HUES6 (cell line): ENCODE results near the gene NCAPH2.
"Not testable (repeated sequence)": the region's sequence is repeated elsewhere in the genome, so short reads cannot be mapped to it uniquely, and the experiment has no call there.

Experiments used
- H3K27ac ChIP-seq: 2 replicates; pipeline ENCODE4 v1.7.0; 2013; ENCODE audit warnings: low read depth, mild to moderate bottlenecking, low read length, inconsistent platforms
- H3K27me3 ChIP-seq: 2 replicates; pipeline ENCODE4 v1.6.1; 2013; ENCODE audit warnings: low read length; ENCODE audit not compliant: control insufficient read depth, insufficient read depth
- H3K36me3 ChIP-seq: 2 replicates; pipeline ENCODE4 v1.6.1; 2013; ENCODE audit warnings: low read length; ENCODE audit not compliant: control insufficient read depth, insufficient read depth
- H3K4me1 ChIP-seq: 2 replicates; pipeline ENCODE4 v1.6.1; 2013; ENCODE audit warnings: low read length; ENCODE audit not compliant: control insufficient read depth, insufficient read depth
- H3K4me3 ChIP-seq: 2 replicates; pipeline ENCODE4 v1.5.1; 2013; ENCODE audit warnings: low read depth, low read length
- H3K9ac ChIP-seq: one replicate; pipeline ENCODE4 v1.6.1; 2013; ENCODE audit warnings: mild to moderate bottlenecking, low read length
- H3K9me3 ChIP-seq: 2 replicates; pipeline ENCODE4 v1.6.1; 2013; ENCODE audit warnings: low read depth, low read length; ENCODE audit not compliant: control insufficient read depth, insufficient read depth

Gene NCAPH2

DNA sequence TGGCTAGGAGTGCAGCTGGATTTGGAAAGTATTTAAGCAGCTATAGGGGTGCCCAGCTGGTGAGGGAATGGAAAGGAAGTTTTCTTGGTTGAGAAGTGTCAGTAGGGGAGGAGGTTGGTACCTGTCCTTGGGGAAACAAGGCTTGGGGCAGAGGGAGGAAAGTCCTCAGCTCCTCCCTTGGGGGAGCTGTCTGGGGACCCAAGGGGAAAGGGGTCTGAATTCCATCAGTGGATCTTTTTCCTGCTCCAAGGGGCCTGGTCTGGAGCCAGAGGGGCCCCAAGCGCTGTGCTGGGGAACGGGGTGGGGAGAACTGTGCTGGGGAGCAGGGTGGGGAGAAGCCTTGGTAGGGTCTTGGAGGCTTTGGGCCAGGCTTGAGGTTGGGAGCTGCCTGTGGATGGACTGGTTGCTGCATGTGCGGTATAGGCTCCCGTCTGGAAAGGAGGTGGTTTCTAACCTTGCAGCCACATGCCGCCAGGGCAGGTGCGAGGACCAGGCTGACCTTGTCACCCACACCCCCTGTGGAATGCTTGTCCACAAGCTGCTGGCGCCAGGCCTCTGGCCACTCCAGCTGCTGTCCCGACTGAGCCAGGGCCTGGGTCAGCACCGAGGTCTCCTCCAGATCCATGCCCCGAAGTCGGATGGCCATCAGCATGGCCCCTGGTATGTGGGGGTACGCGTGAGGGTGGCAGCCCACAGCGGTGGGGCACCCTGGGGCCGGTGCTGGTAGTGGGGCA is 20.8 kb downstream of the NCAPH2 start:
- H3K9ac ChIP-seq, result no peak overlapping the region
- H3K4me1 ChIP-seq, result peaks cover 12% of the 10 kb centered on the region
- H3K4me3 ChIP-seq, result no peak overlapping the region
- H3K9me3 ChIP-seq, result no peaks in the 10 kb centered on the region
- H3K27ac ChIP-seq, result no peak overlapping the region
- H3K27me3 ChIP-seq, result peaks cover 74% of the 10 kb centered on the region
- peaks cover under 1% of the 10 kb centered on the region; the same call in 1 of the 2 replicates for H3K36me3 ChIP-seq

DNA sequence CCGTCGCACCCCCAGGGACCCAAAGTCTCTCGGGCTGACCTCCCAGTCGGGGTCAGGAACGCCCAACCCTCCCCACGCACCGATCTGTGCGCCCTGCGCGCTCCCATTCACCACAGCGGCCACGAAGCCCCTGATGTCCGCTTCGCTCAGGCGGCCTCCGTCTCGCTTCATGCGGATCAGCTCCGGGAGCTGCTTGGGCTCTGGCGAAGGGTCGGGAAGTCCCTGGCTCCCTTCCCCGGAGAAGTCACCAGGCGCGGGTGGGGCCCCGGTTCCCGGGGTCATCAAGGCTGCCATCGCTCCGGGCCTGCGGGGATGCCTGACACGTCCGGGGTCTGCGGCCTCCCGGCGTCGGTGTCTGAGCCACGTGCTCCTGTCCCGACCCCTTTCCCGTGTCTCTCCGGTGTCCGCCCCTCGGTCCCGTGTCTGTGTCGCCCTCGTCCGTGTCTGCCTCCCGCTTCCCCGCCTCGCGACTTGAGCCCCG is 21.4 kb downstream of the NCAPH2 start:
- peaks cover 18% of the 10 kb centered on the region for H3K4me1 ChIP-seq
- peaks cover 77% of the 10 kb centered on the region for H3K27me3 ChIP-seq
- H3K9me3 ChIP-seq, result no peaks in the 10 kb centered on the region
- no peaks in the 10 kb centered on the region for H3K36me3 ChIP-seq
- H3K27ac ChIP-seq, result no peak overlapping the region
- no peak overlapping the region for H3K9ac ChIP-seq
- peak overlapping the region; percentile 75 for H3K4me3 ChIP-seq

DNA sequence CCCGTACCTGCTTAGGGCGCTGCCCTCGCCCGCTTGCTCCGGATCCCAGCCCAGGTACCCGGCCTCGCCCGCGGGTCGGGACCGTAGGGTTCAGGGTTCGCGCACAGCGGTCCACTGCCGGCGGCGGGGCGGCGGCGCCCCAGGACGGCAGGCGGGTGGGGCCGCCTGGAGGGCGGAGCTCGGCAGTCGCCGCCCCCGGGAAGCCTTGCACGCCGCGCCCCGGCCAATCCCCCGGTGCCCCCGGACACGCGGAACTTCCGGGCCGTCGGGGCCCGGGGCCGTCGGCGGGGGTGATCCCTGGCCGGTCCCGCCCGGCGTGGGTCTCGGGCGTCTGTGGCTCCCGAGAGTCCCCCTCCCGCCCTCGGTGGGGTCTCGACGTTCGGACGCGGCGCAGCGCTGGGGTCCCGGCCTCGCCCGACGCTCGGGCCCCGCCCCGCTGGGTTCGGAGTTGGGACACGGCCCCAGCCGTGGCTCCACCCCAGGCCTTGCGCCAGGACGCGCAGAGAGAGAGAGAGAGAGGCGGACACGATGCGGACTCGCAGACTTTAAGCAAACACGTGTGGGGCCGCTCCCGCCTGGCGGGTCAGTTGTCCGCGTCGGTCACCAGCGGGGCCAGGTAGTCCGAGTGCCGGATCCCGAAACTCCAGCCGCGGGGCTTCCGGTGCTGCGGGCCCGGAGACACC is 22.0 kb downstream of the NCAPH2 start, which contains the start of gene TYMP:
TSS of gene TYMP (minus strand) at position 116 of the 683 bp plus-strand sequence. CDS start 303 bp downstream, outside the sequence.
- Histone ChIP-seq H3K27ac (no peak within 1 kb of the TSS), H3K36me3 (no peaks in the 10 kb centered on the region), H3K4me1 (peaks cover 19% of the 10 kb centered on the region), H3K9ac (peak within 1 kb of the TSS; percentile 42), H3K27me3 (peaks cover 77% of the 10 kb centered on the region), H3K9me3 (no peaks in the 10 kb centered on the region), H3K4me3 (peak within 1 kb of the TSS; percentile 75)

DNA sequence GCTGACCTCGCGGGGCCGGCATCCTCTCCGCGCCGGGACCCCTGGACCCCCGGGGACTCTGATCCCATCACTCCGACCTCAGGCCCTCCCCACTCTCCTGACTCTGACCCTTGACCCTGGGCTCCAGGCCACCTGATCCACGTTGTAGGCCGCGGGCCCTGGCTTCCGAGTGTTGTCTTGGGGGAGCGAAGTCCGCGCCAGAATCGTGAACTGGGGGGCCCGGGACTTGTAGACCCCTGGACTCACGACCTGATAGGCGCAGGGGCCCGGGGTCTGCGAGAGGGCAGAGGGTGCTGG is 22.5 kb downstream of the NCAPH2 start:
- H3K36me3 ChIP-seq, result no peaks in the 10 kb centered on the region
- peak overlapping the region; percentile 42 for H3K9ac ChIP-seq
- no peaks in the 10 kb centered on the region for H3K9me3 ChIP-seq
- H3K27me3 ChIP-seq, result peaks cover 77% of the 10 kb centered on the region
- peak overlapping the region; percentile 75 for H3K4me3 ChIP-seq
- H3K27ac ChIP-seq, result no peak overlapping the region
- peaks cover 19% of the 10 kb centered on the region for H3K4me1 ChIP-seq

DNA sequence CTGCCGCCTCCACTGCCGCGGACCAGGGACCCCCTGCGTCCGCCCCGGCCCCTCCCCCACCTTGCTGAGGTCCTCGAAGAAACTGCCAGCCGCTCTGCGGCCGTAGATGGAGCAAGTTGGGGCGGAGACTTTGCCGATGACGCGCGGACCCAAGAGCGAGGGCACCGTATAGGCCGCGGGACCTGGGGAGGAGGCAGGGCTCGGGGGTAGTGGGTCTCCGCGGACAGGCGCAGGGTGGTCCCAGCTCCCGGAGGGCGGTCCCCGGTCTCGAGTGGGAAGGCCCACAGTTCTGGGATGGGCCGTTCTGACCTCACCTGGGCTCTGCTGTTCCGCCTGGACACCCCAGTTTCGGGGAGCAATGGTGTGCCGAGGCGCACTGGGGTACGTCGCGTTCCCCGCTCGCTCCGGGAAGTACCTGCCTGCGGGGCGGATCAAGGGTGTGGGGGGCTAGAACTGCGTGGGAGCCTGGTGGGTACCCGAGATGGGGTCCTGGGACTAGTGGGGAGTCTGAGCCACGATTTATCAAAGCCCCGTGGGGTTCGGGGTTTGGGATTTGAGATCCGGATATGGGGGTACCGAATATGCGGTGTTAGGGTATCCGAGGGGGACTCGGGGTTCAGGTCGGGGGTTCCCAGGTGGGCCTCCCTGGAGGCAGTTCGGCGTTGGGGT is 23.0 kb downstream of the NCAPH2 start:
- H3K9me3 ChIP-seq, result no peaks in the 10 kb centered on the region
- H3K9ac ChIP-seq, result peak overlapping the region; percentile 65
- H3K36me3 ChIP-seq, result no peaks in the 10 kb centered on the region
- peaks cover 19% of the 10 kb centered on the region for H3K4me1 ChIP-seq
- H3K27ac ChIP-seq, result no peak overlapping the region
- peaks cover 77% of the 10 kb centered on the region for H3K27me3 ChIP-seq
- H3K4me3 ChIP-seq, result peak overlapping the region; percentile 75

DNA sequence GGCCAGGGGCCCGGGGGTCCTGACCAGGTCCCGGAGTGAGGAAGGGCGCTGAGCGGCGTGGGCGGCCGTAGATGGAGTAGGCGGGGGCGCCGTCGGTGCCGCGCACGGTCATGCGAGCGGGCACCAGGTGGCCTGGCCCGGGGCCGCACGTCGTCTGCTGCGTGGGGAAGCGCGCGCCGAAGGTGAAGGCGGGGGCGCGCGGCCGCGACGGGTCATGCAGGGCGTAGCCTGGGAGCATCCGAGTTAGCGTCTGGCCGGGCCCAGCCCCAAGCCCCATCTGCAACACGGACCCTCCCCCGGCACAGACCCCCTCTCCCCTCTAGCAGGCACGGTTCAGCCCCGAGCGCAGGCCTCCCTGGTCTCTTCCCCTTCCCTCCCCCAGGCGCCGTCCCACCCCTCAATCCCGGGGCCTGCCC is 23.5 kb downstream of the NCAPH2 start:
- no peaks in the 10 kb centered on the region for H3K9me3 ChIP-seq
- H3K4me1 ChIP-seq, result peaks cover 18% of the 10 kb centered on the region
- no peak overlapping the region for H3K9ac ChIP-seq
- no peaks in the 10 kb centered on the region for H3K36me3 ChIP-seq
- no peak overlapping the region for H3K27ac ChIP-seq
- peaks cover 76% of the 10 kb centered on the region for H3K27me3 ChIP-seq
- peak overlapping the region; percentile 75 for H3K4me3 ChIP-seq

DNA sequence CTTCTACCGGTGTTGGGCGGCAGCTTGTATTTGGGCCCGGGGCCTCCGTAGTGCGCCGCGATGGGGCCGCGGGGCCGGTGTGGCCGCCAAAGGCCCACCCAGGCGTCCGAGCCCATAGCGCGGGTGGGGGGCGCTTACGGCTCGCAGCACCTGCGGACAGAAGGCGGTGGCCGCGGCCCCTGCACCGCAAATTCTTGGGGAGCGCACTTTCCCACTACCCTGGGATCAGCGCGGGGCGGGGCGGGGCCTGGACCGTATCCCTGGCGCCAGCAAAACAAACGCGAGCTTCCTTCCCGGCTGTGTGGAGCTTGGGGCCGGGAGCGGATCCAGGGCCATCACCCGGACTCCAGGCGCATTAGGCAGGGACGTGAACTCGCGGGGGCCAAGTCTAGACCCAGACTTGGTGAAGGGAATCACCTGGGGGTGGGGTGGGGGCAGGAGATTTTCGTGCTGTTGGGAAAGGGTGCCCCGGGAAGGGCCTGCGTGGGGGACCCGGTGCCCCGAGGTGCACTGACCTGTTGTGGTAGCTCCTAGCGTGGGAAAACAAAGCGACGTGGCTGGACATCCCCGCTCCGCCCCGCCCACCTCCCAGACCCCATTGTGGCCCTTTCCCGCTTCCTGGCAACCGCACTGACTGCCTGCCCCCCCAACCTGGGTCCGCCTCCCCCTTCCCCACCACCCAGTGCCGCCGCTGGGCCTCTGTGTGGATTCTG is 24.1 kb downstream of the NCAPH2 start:
- Histone ChIP-seq H3K9ac (no peak overlapping the region), H3K27me3 (peaks cover 71% of the 10 kb centered on the region), H3K4me1 (peaks cover 13% of the 10 kb centered on the region), H3K4me3 (peak overlapping the region; percentile 75), H3K36me3 (no peaks in the 10 kb centered on the region), H3K27ac (no peak overlapping the region), H3K9me3 (no peaks in the 10 kb centered on the region)

DNA sequence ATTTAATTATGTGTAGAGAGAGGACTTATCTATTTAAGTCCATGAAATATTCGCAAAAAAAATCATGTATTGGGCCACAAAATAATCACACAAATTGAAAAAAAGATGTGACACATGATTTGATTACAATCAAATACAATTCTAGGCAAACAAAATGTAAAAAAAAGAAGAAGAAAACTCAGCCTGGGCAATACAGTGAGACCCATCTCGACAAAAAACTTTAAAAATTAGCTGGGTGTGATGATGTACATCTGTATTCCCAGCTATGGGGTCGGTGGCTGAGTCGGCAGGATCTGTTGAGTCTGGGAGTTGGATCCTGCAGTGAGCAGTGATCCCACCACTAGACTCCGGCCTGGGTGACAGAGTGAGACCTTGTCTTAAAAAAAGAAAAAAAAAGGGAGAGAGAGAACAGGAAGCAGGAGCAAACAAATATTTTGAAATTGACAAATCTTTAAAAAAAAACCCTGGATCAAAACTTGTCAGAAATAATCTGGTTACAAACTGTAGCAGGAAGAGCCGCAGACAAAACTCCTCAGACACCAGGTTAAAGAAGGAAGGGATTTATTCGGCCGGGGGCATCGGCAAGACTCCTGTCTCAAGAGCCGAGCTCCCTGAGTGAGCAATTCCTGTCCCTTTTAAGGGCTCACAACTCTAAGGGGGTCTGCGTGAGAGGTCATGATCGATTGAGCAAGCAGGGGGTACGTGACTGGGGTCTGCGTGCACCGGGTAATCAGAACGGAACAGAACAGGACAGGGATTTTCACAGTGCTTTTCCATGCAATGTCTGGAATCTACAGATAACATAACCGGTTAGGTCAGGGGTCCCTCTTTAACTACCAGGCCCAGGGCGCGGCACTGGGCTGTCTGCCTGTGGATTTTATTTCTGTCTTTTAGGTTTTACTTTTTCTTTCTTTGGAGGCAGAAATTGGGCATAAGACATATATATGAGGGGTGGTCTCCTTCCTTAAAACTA is 25.1 kb downstream of the NCAPH2 start:
- Histone ChIP-seq H3K36me3 (no peaks in the 10 kb centered on the region), H3K9me3 (no peaks in the 10 kb centered on the region), H3K9ac (no peak overlapping the region), H3K4me3 (no peak overlapping the region), H3K27me3 (peaks cover 61% of the 10 kb centered on the region), H3K4me1 (peaks cover 13% of the 10 kb centered on the region), H3K27ac (no peak overlapping the region; the same call in 1 of the 2 replicates)

DNA sequence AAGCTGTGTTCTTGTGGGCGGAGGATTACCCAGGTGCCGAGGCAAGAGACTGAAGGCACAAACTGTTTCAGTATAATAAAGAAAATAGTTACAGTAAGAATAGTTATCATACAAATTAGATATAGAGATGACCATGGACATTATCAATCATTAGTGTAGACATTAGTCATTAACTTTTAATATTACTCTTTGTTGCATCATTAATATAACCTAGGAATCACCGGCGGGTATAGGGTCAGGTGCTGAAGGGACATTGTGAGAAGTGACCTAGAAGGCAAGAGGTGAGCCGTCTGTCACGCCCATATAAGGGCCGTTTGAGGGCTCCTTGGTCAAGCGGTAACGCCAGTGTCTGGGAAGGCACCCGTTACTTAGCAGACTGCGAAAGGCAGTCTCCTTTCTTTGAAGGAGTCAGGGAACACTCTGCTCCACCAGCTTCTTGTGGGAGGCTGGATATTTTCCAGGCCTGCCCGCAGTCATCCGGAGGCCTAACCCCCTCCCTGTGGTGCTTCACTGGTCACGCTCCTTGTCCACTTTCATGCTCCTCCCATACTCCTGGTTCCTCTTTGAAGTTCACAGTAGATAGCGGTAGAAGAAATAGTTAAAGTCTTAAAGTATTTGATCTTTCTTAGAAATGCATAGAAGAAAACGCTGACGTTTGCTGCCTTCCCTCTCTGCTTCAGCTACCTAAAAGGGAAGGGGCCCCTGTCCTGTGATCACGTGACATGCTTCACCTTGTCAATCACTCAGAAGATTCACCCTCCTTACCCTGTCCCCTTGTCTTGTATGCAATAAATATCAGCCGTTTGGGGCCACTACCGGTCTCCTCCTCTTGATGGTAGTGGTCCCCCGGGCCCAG is 26.1 kb downstream of the NCAPH2 start:
- H3K9ac ChIP-seq, H3K36me3 ChIP-seq, H3K27ac ChIP-seq, H3K9me3 ChIP-seq, H3K4me3 ChIP-seq: not testable (repeated sequence)
- Histone ChIP-seq H3K27me3 (peaks cover 51% of the 10 kb centered on the region), H3K4me1 (peaks cover 13% of the 10 kb centered on the region)
